DND-41 (cell line): ENCODE measurements around the gene ERGIC1.

Experiments used
- ATAC-seq: fragments of 200-7000 bp; cut with Tn5 transposase; 3 replicates; pipeline ENCODE4 v1.9.1; 2021; ENCODE audit warnings: low read depth; ENCODE audit not compliant: insufficient read depth
- DNase-seq: peaks from one replicate; pipeline ENCODE4 v3.0.0-alpha.2; 2020
- H2AFZ ChIP-seq: 2 replicates; pipeline ENCODE4 v1.6.0; 2012; ENCODE audit warnings: low read depth, low read length
- H3K27ac ChIP-seq: 2 replicates; pipeline ENCODE4 v1.5.1; 2012; ENCODE audit warnings: low read length, inconsistent platforms
- H3K27me3 ChIP-seq: fragments of 200-600 bp; sonication (generic); 2 replicates; pipeline ENCODE4 v1.6.0; 2012; ENCODE audit warnings: low read length, mild to moderate bottlenecking, inconsistent platforms; ENCODE audit not compliant: insufficient read depth, poor library complexity
- H3K36me3 ChIP-seq: 2 replicates; pipeline ENCODE4 v1.5.1; 2012; ENCODE audit warnings: low read length, inconsistent platforms; ENCODE audit not compliant: insufficient read depth
- H3K4me1 ChIP-seq: 2 replicates; pipeline ENCODE4 v1.5.1; 2012; ENCODE audit warnings: mild to moderate bottlenecking, low read length; ENCODE audit not compliant: insufficient read depth
- H3K4me2 ChIP-seq: 2 replicates; pipeline ENCODE4 v1.6.0; 2012; ENCODE audit warnings: mild to moderate bottlenecking, moderate library complexity, low read length, inconsistent platforms; ENCODE audit not compliant: insufficient read depth
- H3K4me3 ChIP-seq, 2 experiments: fragments of 200-600 bp in 1 of 2; shearing (Covaris generic) in 1 of 2; 2 replicates each; pipeline ENCODE4 v1.5.1; 2012 to 2016; ENCODE audit warnings: inconsistent platforms in 2 of 2, low read length in 2 of 2, mild to moderate bottlenecking in 2 of 2, low read depth in 1 of 2, moderate library complexity in 1 of 2
- H3K79me2 ChIP-seq: 2 replicates; pipeline ENCODE4 v1.6.0; 2012; ENCODE audit warnings: low read length, inconsistent platforms; ENCODE audit not compliant: insufficient read depth
- H3K9ac ChIP-seq: 2 replicates; pipeline ENCODE4 v1.6.0; 2012; ENCODE audit warnings: low read depth, mild to moderate bottlenecking, inconsistent platforms, low read length, moderate library complexity
- H3K9me3 ChIP-seq: 2 replicates; pipeline ENCODE4 v1.5.1; 2012; ENCODE audit warnings: low read length, moderate library complexity, mild to moderate bottlenecking, inconsistent platforms; ENCODE audit not compliant: insufficient read depth, severe bottlenecking
- H4K20me1 ChIP-seq: 2 replicates; pipeline ENCODE4 v1.6.0; 2012; ENCODE audit warnings: low read length; ENCODE audit not compliant: insufficient read depth
- CTCF ChIP-seq: IDR thresholded peaks from 2 replicates; pipeline ENCODE4 v1.5.1; 2012; ENCODE audit warnings: borderline replicate concordance, low read length, moderate library complexity, mild to moderate bottlenecking; ENCODE audit not compliant: poor library complexity, severe bottlenecking; ENCODE audit errors: extremely low read depth
- EZH2 ChIP-seq: IDR thresholded peaks from 3 replicates; pipeline ENCODE4 v1.6.1; 2012; ENCODE audit warnings: borderline replicate concordance, low read depth, mild to moderate bottlenecking, moderate library complexity, low read length, inconsistent platforms; ENCODE audit not compliant: severe bottlenecking

The ERGIC1 gene

GRCh38 chr5:172919525-172920446, 85.7 kb downstream of the ERGIC1 start:
- H3K9ac ChIP-seq = no peak overlapping the region
- no peaks in the 10 kb centered on the region for H3K9me3 ChIP-seq
- H3K4me3 ChIP-seq = no peak overlapping the region
- H4K20me1 ChIP-seq = peaks cover 2% of the 10 kb centered on the region; the same call in 1 of the 2 replicates
- DNase-seq (no peak), ATAC-seq (no peak)
- no peaks in the 10 kb centered on the region for H3K79me2 ChIP-seq
- H3K27ac ChIP-seq = no peak overlapping the region
- H3K36me3 ChIP-seq = peaks cover 53% of the 10 kb centered on the region
- no peaks in the 10 kb centered on the region for H3K27me3 ChIP-seq
- TF ChIP-seq CTCF (no peak), EZH2 (no peak)
- H2AFZ ChIP-seq = no peak overlapping the region
- no peak overlapping the region for H3K4me2 ChIP-seq
- no peaks in the 10 kb centered on the region for H3K4me1 ChIP-seq

DNA sequence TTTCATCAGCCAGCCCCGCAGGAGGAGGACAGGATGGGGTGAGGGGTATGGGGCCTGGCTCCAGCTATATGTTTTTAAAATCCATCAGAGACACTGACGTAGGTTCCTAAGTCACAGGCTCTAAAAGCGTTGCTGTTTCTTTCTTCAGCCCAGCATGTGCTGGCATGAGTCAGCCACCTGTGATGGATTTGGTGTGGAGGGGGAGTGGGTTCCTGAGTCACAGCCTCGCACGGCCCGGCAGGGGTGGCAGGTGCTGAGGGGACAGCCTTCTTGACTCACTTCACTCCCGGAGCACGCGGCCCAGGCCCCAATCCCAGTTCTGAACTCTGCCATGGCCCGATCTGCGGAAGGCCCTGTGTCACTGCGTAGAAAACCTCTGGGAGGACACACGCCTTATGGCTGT, 86.4 kb downstream of the ERGIC1 start:
- peaks cover 47% of the 10 kb centered on the region for H3K36me3 ChIP-seq
- TF ChIP-seq CTCF = no peak
- H3K4me1 ChIP-seq = no peaks in the 10 kb centered on the region
- H3K27ac ChIP-seq = no peak overlapping the region
- H2AFZ ChIP-seq = no peak overlapping the region
- H3K9ac ChIP-seq = no peak overlapping the region
- no peak for ATAC-seq
- no peaks in the 10 kb centered on the region for H3K27me3 ChIP-seq
- peaks cover 2% of the 10 kb centered on the region; the same call in 1 of the 2 replicates for H4K20me1 ChIP-seq
- no peaks in the 10 kb centered on the region for H3K9me3 ChIP-seq
- H3K79me2 ChIP-seq = no peaks in the 10 kb centered on the region
- H3K4me2 ChIP-seq = no peak overlapping the region
- H3K4me3 ChIP-seq = no peak overlapping the region
- no peak for DNase-seq

DNA sequence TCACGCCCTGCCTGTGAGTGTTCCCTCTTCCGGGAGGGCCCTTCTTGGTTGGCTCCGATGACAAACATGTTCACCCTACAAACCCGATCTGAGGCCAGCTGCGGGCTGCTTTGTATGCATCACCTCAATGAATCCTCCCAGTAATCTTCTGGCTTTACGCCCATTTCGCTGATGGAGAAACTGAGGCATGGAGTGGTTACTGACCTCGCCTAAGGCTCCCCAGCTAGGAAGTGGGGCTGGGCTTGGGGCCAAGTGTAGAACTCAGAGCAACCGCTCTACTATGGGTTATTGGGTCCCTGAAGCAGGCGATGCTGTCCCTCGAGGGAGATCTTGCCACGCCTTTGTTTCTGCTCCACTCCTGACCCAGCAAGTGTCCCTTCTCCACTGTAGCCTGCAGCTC, 86.9 kb downstream of the ERGIC1 start:
- Histone ChIP-seq H3K36me3 (peaks cover 44% of the 10 kb centered on the region), H3K9me3 (no peaks in the 10 kb centered on the region), H3K4me3 (no peak overlapping the region), H4K20me1 (peaks cover 2% of the 10 kb centered on the region; the same call in 1 of the 2 replicates), H3K4me1 (no peaks in the 10 kb centered on the region), H3K4me2 (no peak overlapping the region), H3K27me3 (no peaks in the 10 kb centered on the region), H3K27ac (no peak overlapping the region), H2AFZ (no peak overlapping the region), H3K9ac (no peak overlapping the region), H3K79me2 (no peaks in the 10 kb centered on the region)
- TF ChIP-seq CTCF (no peak), EZH2 (no peak)
- no peak for ATAC-seq
- no peak for DNase-seq
